Bronchial epithelial cell (primary cell): ENCODE data around the gene NDUFS3. TPM values are rescaled to one million over a fixed set of nuclear protein-coding genes. Genes with fewer than 3 reads are reported as not detected.
A peak's percentile ranks its signal among the peaks of the same experiment; 100 is the strongest.

Experiments
- DNase-seq: peaks from one replicate; pipeline ENCODE4 v3.0.0-alpha.2; 2010; ENCODE audit warnings: low read depth
- FAIRE-seq: peaks from 2 replicates; lab custom pipeline; 2011; peaks lifted over from hg19 to GRCh38; lab: Jason Lieb, UNC
- H3K27me3 ChIP-seq: 2 replicates; pipeline ENCODE4 v1.5.1; 2011; ENCODE audit warnings: low read length; ENCODE audit not compliant: control insufficient read depth, insufficient read depth
- H3K36me3 ChIP-seq: 2 replicates; pipeline ENCODE4 v1.5.1; 2011; ENCODE audit warnings: low read length; ENCODE audit not compliant: control insufficient read depth, insufficient read depth
- H3K4me3 ChIP-seq: 2 replicates; pipeline ENCODE4 v1.5.1; 2011; ENCODE audit warnings: mild to moderate bottlenecking, low read depth, low read length, control low read depth
- CTCF ChIP-seq: IDR thresholded peaks from 2 replicates; pipeline ENCODE4 v1.5.1; 2011; ENCODE audit warnings: mild to moderate bottlenecking, moderate library complexity, low read length, control low read depth, inconsistent platforms; ENCODE audit not compliant: insufficient read depth, severe bottlenecking
- total RNA-seq: library from RNA; depleted of rRNA; stranded (reverse); fragments of >200 nt; gene quantifications from 2 replicates; pipeline ENCODE4 v1.2.1, GENCODE V29; 2014

NDUFS3 gene
- total RNA-seq, 1 donor from 2014 or later: 67.7 TPM

- peaks cover 19% of the 10 kb centered on the region for H3K36me3 ChIP-seq
- H3K27me3 ChIP-seq: peaks cover 6% of the 10 kb centered on the region
- no peak for DNase-seq
- no peak for FAIRE-seq
- no peak within 1 kb of the TSS for H3K4me3 ChIP-seq
- no peak for TF ChIP-seq CTCF
Observed at GRCh38 chr11:47586098-47586855, 7.4 kb downstream of the NDUFS3 start, which contains the start of gene FAM180B. FAM180B (plus strand) TSS chr11:47586678; CDS start chr11:47586769, 91 bp downstream.

GRCh38 chr11:47587039-47587716 is 8.3 kb downstream of the NDUFS3 start:
- FAIRE-seq (no peak), DNase-seq (no peak)
- H3K4me3 ChIP-seq: no peak overlapping the region
- peaks cover 8% of the 10 kb centered on the region for H3K27me3 ChIP-seq
- no peak for TF ChIP-seq CTCF
- H3K36me3 ChIP-seq: peaks cover 14% of the 10 kb centered on the region

- no peak for TF ChIP-seq CTCF
- Histone ChIP-seq H3K36me3 (peaks cover 10% of the 10 kb centered on the region), H3K27me3 (peaks cover 13% of the 10 kb centered on the region), H3K4me3 (no peak overlapping the region)
- no peak for FAIRE-seq
- no peak for DNase-seq
Observed at GRCh38 chr11:47587723-47588326, 9.0 kb downstream of the NDUFS3 start.

GRCh38 chr11:47589118-47589517 is 10.2 kb downstream of the NDUFS3 start:
- DNase-seq: no peak
- Histone ChIP-seq H3K4me3 (no peak overlapping the region), H3K27me3 (peaks cover 25% of the 10 kb centered on the region), H3K36me3 (no peaks in the 10 kb centered on the region)
- FAIRE-seq: no peak
- TF ChIP-seq CTCF: no peak

GRCh38 chr11:47589584-47589976 is 10.7 kb downstream of the NDUFS3 start:
- no peak for TF ChIP-seq CTCF
- Histone ChIP-seq H3K36me3 (no peaks in the 10 kb centered on the region), H3K4me3 (peak overlapping the region; percentile 18), H3K27me3 (peaks cover 28% of the 10 kb centered on the region)
- DNase-seq: no peak
- no peak for FAIRE-seq
